OCI-M1 (cell line): ENCODE data around the gene LACRT.

Experiments
- DNase-seq: peaks from one replicate; lab custom pipeline; 2025; lab: John Stamatoyannopoulos, UW

Gene LACRT

GRCh38 chr12:54598970-54599369, 35.7 kb downstream of the LACRT start:
- DNase-seq, result no peak

GRCh38 chr12:54596526-54596946, 38.2 kb downstream of the LACRT start:
- peak; percentile 81 for DNase-seq

GRCh38 chr12:54595471-54595870, 39.2 kb downstream of the LACRT start:
- DNase-seq, result no peak

GRCh38 chr12:54593725-54594124, 41.0 kb downstream of the LACRT start:
- DNase-seq, result no peak

GRCh38 chr12:54593135-54593534, 41.6 kb downstream of the LACRT start:
- DNase-seq, result peak; percentile 43

GRCh38 chr12:54592316-54592715, 42.4 kb downstream of the LACRT start:
- no peak for DNase-seq

GRCh38 chr12:54590978-54591591, 43.6 kb downstream of the LACRT start:
- no peak for DNase-seq

- DNase-seq, result no peak
Observed at GRCh38 chr12:54589964-54590363, 44.7 kb downstream of the LACRT start.

GRCh38 chr12:54588890-54589267, 45.8 kb downstream of the LACRT start:
- no peak for DNase-seq

- no peak for DNase-seq
Observed at GRCh38 chr12:54588110-54588889, 46.4 kb downstream of the LACRT start, which contains the start of gene PPP1R1A. Gene PPP1R1A, minus strand, starts transcription at chr12:54588659. Its CDS starts 171 bp downstream, at chr12:54588488.

- no peak for DNase-seq
Observed at GRCh38 chr12:54587315-54587873, 47.3 kb downstream of the LACRT start.

- DNase-seq, result no peak
Observed at GRCh38 chr12:54586620-54587019, 48.1 kb downstream of the LACRT start.

- DNase-seq, result no peak
Observed at GRCh38 chr12:54585243-54585642, 49.5 kb downstream of the LACRT start.

GRCh38 chr12:54584128-54584527, 50.6 kb downstream of the LACRT start:
- no peak for DNase-seq

GRCh38 chr12:54583726-54584125, 51.0 kb downstream of the LACRT start:
- no peak for DNase-seq

GRCh38 chr12:54581412-54581811, 53.3 kb downstream of the LACRT start:
- no peak for DNase-seq
